K562 (cell line): ENCODE data around the gene GALNT12.
A peak's percentile ranks its signal among the peaks of the same experiment; 100 is the strongest.

Experiments used
- CREB1 ChIP-seq, 2 experiments: sonication (generic) in 1 of 2; formaldehyde crosslinking in 1 of 2; IDR thresholded peaks; 2 replicates each; pipeline versions ENCODE4 v1.6.1 to v1.8.0; 2012 to 2022; ENCODE audit warnings: inconsistent platforms in 1 of 2, mild to moderate bottlenecking in 1 of 2, missing genetic modification reagents in 1 of 2, moderate library complexity in 1 of 2
- CTCF ChIP-seq, 3 experiments: IDR thresholded peaks in 2 of 3; conservative IDR thresholded peaks in 1 of 3; 2 replicates each; pipeline ENCODE4 v1.5.1; 2011 to 2012; ENCODE audit warnings: low read length in 3 of 3, mild to moderate bottlenecking in 3 of 3, control low read depth in 2 of 3, improper control_type of control experiment in 1 of 3, inconsistent platforms in 1 of 3, low read depth in 1 of 3, mixed read lengths in 1 of 3, moderate library complexity in 1 of 3; ENCODE audit not compliant: insufficient read depth in 2 of 3
- ELK3 ChIP-seq: fragments of 450-650 bp; formaldehyde crosslinking; IDR thresholded peaks from 2 replicates; pipeline ENCODE4 v1.4.0; 2020; ENCODE audit warnings: mild to moderate bottlenecking
- NR2C1 ChIP-seq, 2 experiments: fragments of 450-650 bp; IDR thresholded peaks; 2 replicates each; pipeline ENCODE4 v1.6.1; 2017; ENCODE audit warnings: mild to moderate bottlenecking in 2 of 2, antibody characterized with exemption in 1 of 2, inconsistent platforms in 1 of 2, missing compliant biosample characterization in 1 of 2, missing genetic modification characterization in 1 of 2
- POLR2A ChIP-seq: fragments of 450-650 bp; conservative IDR thresholded peaks from 2 replicates; pipeline ENCODE4 v1.6.1; 2016
- POLR2AphosphoS5 ChIP-seq: IDR thresholded peaks from 2 replicates; pipeline ENCODE4 v1.6.1; 2011; ENCODE audit warnings: mild to moderate bottlenecking, low read depth, low read length, moderate library complexity; ENCODE audit not compliant: control insufficient read depth, insufficient read depth
- RHOXF2B ChIP-seq: fragments of 250-450 bp; sonication (Bioruptor Pico); conservative IDR thresholded peaks from 2 replicates; pipeline ENCODE4 v1.5.1; 2021
- TARDBP ChIP-seq: fragments of 450-650 bp; IDR thresholded peaks from 2 replicates; pipeline ENCODE4 v1.6.1; 2016
- TEAD4 ChIP-seq, 2 experiments: sonication (generic) in 1 of 2; formaldehyde crosslinking in 1 of 2; IDR thresholded peaks; 2 replicates each; pipeline versions ENCODE4 v1.6.1 to v1.8.0; 2012 to 2022; ENCODE audit warnings: borderline replicate concordance in 1 of 2, inconsistent platforms in 1 of 2, low read length in 1 of 2, mild to moderate bottlenecking in 1 of 2, missing genetic modification reagents in 1 of 2
- ZBED1 ChIP-seq: IDR thresholded peaks from 2 replicates; pipeline ENCODE4 v1.6.1; 2014
- ZNF146 ChIP-seq: IDR thresholded peaks from one replicate; pipeline ENCODE4 v1.6.1; 2018; ENCODE audit warnings: missing compliant biosample characterization; ENCODE audit not compliant: unreplicated experiment

- no peak for TF ChIP-seq ZBED1
- TF ChIP-seq CREB1 (IDR thresholded peaks at IDR 0.05), result no peak
- TF ChIP-seq CREB1 (CRISPR knock-in tag; IDR thresholded peaks at IDR 0.05), result 0 out of 2 replicates have a peak, but pooled peaks have one; percentile 25
- no peak for TF ChIP-seq NR2C1 (IDR thresholded peaks at IDR 0.05)
- TF ChIP-seq NR2C1 (tag; IDR thresholded peaks at IDR 0.05), result no peak
- TF ChIP-seq POLR2A, result no peak
- no peak for TF ChIP-seq CTCF (IDR thresholded peaks at IDR 0.05 in 2 of 3, conservative IDR thresholded peaks at IDR 0.05 in 1 of 3; ENCODE audit: insufficient read depth in 2 of 3, low read depth in 1 of 3, low read length in 3 of 3)
- no peak for TF ChIP-seq POLR2AphosphoS5
- no peak for TF ChIP-seq ELK3 (CRISPR knock-in tag)
- no peak for TF ChIP-seq TARDBP
- TF ChIP-seq ZNF146 (CRISPR knock-in tag), result no peak
- no peak for TF ChIP-seq RHOXF2B
- TF ChIP-seq TEAD4 (IDR thresholded peaks at IDR 0.05; ENCODE audit: low read length), result no peak
- no peak for TF ChIP-seq TEAD4 (CRISPR knock-in tag; IDR thresholded peaks at IDR 0.05; ENCODE audit: borderline replicate concordance)
Observed at GRCh38 chr9:98795970-98796363, 11.5 kb upstream of the GALNT12 start.
